WTC11 (cell line): Measurements from ENCODE around the gene IQCC. TPM values are rescaled to one million over a fixed set of nuclear protein-coding genes. Genes with fewer than 3 reads are reported as not detected.

Source experiments
- ATAC-seq: fragments of 200-7000 bp; cut with Tn5 transposase; 2 replicates; pipeline ENCODE4 v1.10.0; 2021; ENCODE audit warnings: mild to moderate bottlenecking, moderate library complexity
- CTCF ChIA-PET: fragments of 300-600 bp; sonication (Branson Sonifier 250); formaldehyde crosslinking; loops from one replicate; lab custom pipeline; 2021; ENCODE audit warnings: antibody characterized with exemption; lab: Charles Lee
- POLR2A ChIA-PET: fragments of 350-600 bp; sonication (Branson Sonifier 250); formaldehyde crosslinking; loops from one replicate; lab custom pipeline; 2021; ENCODE audit warnings: antibody characterized with exemption; lab: Charles Lee
- DNase-seq: peaks from one replicate; pipeline ENCODE4 v3.0.0; 2021; ENCODE audit warnings: low spot score
- H3K27ac Mint-ChIP-seq: 2 replicates; pipeline ENCODE4 v1.8.0; 2021; ENCODE audit warnings: mixed read lengths
- H3K27me3 Mint-ChIP-seq: 2 replicates; pipeline ENCODE4 v1.8.0; 2021; ENCODE audit warnings: low read depth, mild to moderate bottlenecking, moderate library complexity, mixed read lengths
- H3K36me3 Mint-ChIP-seq: 2 replicates; pipeline ENCODE4 v1.8.0; 2021; ENCODE audit warnings: mixed read lengths
- H3K4me1 Mint-ChIP-seq: 2 replicates; pipeline ENCODE4 v1.8.0; 2022; ENCODE audit warnings: mixed read lengths
- H3K4me3 Mint-ChIP-seq: 2 replicates; pipeline ENCODE4 v1.8.0; 2021; ENCODE audit warnings: mild to moderate bottlenecking, moderate library complexity, mixed read lengths
- H3K9me3 Mint-ChIP-seq: 2 replicates; pipeline ENCODE4 v1.8.0; 2021; ENCODE audit warnings: mixed read lengths
- ATF1 ChIP-seq: sonication (generic); formaldehyde crosslinking; IDR thresholded peaks from 2 replicates; pipeline ENCODE4 v1.8.1; 2023; ENCODE audit warnings: mild to moderate bottlenecking, moderate library complexity, missing genetic modification reagents
- CREB1 ChIP-seq: sonication (generic); formaldehyde crosslinking; IDR thresholded peaks from 2 replicates; pipeline ENCODE4 v1.8.0; 2023; ENCODE audit warnings: mild to moderate bottlenecking, missing genetic modification reagents
- CREM ChIP-seq: sonication (generic); formaldehyde crosslinking; IDR thresholded peaks from 2 replicates; pipeline ENCODE4 v1.8.1; 2022; ENCODE audit warnings: mild to moderate bottlenecking, missing genetic modification reagents, moderate library complexity
- CTCF ChIP-seq: fragments of 200-600 bp; IDR thresholded peaks from 2 replicates; pipeline ENCODE4 v1.8.0; 2022; ENCODE audit warnings: antibody characterized with exemption
- GABPB1 ChIP-seq: sonication (generic); formaldehyde crosslinking; IDR thresholded peaks from 2 replicates; pipeline ENCODE4 v1.8.1; 2023; ENCODE audit warnings: mild to moderate bottlenecking, missing genetic modification reagents
- NFATC4 ChIP-seq: fragments of 250-450 bp; sonication (Bioruptor Pico); IDR thresholded peaks from 2 replicates; pipeline ENCODE4 v1.9.0; 2021; ENCODE audit warnings: mild to moderate bottlenecking
- NFE2L1 ChIP-seq: sonication (generic); formaldehyde crosslinking; IDR thresholded peaks from 2 replicates; pipeline ENCODE4 v1.8.1; 2023; ENCODE audit warnings: missing genetic modification reagents
- NR1H2 ChIP-seq: sonication (generic); formaldehyde crosslinking; IDR thresholded peaks from 2 replicates; pipeline ENCODE4 v1.9.0; 2021; ENCODE audit warnings: mild to moderate bottlenecking, moderate library complexity, missing genetic modification reagents
- NR3C1 ChIP-seq: sonication (generic); formaldehyde crosslinking; conservative IDR thresholded peaks from 2 replicates; pipeline ENCODE4 v1.8.1; 2023; ENCODE audit warnings: low read depth, mild to moderate bottlenecking, missing genetic modification reagents
- SMAD4 ChIP-seq: sonication (generic); formaldehyde crosslinking; IDR thresholded peaks from 2 replicates; pipeline ENCODE4 v1.8.0; 2022; ENCODE audit warnings: mild to moderate bottlenecking, missing genetic modification reagents
- TEAD4 ChIP-seq: sonication (generic); formaldehyde crosslinking; IDR thresholded peaks from 2 replicates; pipeline ENCODE4 v1.8.0; 2022; ENCODE audit warnings: mild to moderate bottlenecking, missing genetic modification reagents
- ZNF232 ChIP-seq: sonication (generic); formaldehyde crosslinking; IDR thresholded peaks from 2 replicates; pipeline ENCODE4 v1.8.0; 2022; ENCODE audit warnings: mild to moderate bottlenecking, missing genetic modification reagents
- total RNA-seq: library from RNA; stranded (reverse); gene quantifications from 3 replicates; pipeline ENCODE4 v1.2.3, GENCODE V29; 2021
- TF ChIP-seq, protein P1 (sequence below): sonication (generic); formaldehyde crosslinking; IDR thresholded peaks from 2 replicates; pipeline ENCODE4 v1.8.1; 2023; ENCODE audit warnings: mild to moderate bottlenecking, missing genetic modification reagents, moderate library complexity
- TF ChIP-seq, protein P2 (sequence below): fragments of 250-450 bp; sonication (Bioruptor Pico); IDR thresholded peaks from 2 replicates; pipeline ENCODE4 v1.9.0; 2021; ENCODE audit warnings: mild to moderate bottlenecking, borderline replicate concordance
- TF ChIP-seq, protein P3 (sequence below): sonication (generic); formaldehyde crosslinking; IDR thresholded peaks from 2 replicates; pipeline ENCODE4 v1.8.0; 2022; ENCODE audit warnings: mild to moderate bottlenecking, missing genetic modification reagents
- TF ChIP-seq, protein P4 (sequence below): sonication (generic); formaldehyde crosslinking; conservative IDR thresholded peaks from 2 replicates; pipeline ENCODE4 v1.8.1; 2023; ENCODE audit warnings: mild to moderate bottlenecking, low read depth, missing genetic modification reagents, moderate library complexity

Gene IQCC
- total RNA-seq, 1 experiment from 2014 or later = 5.2 TPM

DNA sequence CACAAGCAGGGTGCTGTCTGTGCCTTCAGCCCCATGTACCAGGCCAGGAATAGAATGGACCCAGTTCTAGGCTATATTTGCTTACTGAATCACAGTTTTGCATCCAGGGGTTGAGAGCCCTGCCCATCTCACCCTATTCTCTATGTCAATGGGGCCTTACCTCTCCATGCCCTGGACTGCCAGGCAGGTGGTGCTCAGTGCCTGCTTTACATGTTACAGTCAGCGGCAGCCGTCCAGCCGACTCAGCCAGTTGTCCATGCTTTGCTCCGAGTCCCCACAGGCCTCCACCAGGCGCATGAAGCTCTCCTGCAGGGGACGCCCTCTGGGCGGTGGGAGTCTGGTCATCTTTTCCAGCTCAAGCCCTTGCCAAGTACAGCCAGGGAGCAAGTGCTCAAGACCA, 29.3 kb downstream of the IQCC start:
- peaks cover 12% of the 10 kb centered on the region for H3K4me1 Mint-ChIP-seq
- TF ChIP-seq ZNF232 (CRISPR knock-in tag) = no peak
- no peak for TF ChIP-seq NR3C1 (CRISPR knock-in tag)
- POLR2A ChIA-PET = interaction anchor here (0.6 to 1.5 kb wide), 3 partner anchors 14 to 231 kb away, joined by 3 to 8 read pairs (median 3); no protein-coding TSS in a partner anchor
- DNase-seq (peak; percentile 30), ATAC-seq (no peak; the same call in 1 of the 2 replicates)
- H3K27me3 Mint-ChIP-seq = no peaks in the 10 kb centered on the region
- H3K27ac Mint-ChIP-seq = peak overlapping the region; percentile 5; the same call in 1 of the 2 replicates
- peaks cover 24% of the 10 kb centered on the region for H3K36me3 Mint-ChIP-seq
- no peaks in the 10 kb centered on the region for H3K9me3 Mint-ChIP-seq
- CTCF ChIA-PET = interaction anchor here (0.6 to 1.5 kb wide), 4 partner anchors 13 to 81 kb away, joined by 3 to 11 read pairs (median 6); partner anchors contain the start of genes EIF3I, FAM167B and TMEM234
- H3K4me3 Mint-ChIP-seq = no peak overlapping the region

DNA sequence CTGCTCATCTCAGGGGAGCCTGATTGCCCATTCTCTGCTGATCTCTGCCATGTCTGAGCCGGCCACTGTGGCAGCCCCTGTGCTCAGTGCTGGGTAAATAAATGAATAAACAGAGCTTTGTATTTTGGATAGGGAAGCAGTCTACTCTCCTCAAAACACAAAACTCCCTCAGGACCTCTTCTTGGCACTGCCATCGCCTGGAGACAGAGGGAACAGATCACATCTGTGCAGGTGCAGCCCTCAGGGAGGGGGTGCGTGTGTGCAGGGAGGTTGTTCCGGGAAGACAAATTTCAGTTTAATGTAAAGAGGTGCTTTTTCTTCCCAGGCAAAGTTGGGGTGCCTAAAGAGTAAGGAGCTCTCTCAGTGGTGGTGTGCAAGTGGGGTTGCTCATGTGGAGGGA, 33.9 kb downstream of the IQCC start:
- Mint-ChIP-seq H3K36me3 (peaks cover 4% of the 10 kb centered on the region; the same call in 1 of the 2 replicates), H3K27me3 (peaks cover 3% of the 10 kb centered on the region; the same call in 1 of the 2 replicates), H3K9me3 (no peaks in the 10 kb centered on the region), H3K27ac (peak overlapping the region; percentile 21), H3K4me3 (peak overlapping the region; percentile 84), H3K4me1 (peaks cover 21% of the 10 kb centered on the region)
- ATAC-seq (no peak), DNase-seq (peak; percentile 24)
- TF ChIP-seq GABPB1 = no peak
- TF ChIP-seq, protein P1, sequence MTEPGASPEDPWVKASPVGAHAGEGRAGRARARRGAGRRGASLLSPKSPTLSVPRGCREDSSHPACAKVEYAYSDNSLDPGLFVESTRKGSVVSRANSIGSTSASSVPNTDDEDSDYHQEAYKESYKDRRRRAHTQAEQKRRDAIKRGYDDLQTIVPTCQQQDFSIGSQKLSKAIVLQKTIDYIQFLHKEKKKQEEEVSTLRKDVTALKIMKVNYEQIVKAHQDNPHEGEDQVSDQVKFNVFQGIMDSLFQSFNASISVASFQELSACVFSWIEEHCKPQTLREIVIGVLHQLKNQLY (CRISPR knock-in tag) = no peak
- TF ChIP-seq, protein P2, sequence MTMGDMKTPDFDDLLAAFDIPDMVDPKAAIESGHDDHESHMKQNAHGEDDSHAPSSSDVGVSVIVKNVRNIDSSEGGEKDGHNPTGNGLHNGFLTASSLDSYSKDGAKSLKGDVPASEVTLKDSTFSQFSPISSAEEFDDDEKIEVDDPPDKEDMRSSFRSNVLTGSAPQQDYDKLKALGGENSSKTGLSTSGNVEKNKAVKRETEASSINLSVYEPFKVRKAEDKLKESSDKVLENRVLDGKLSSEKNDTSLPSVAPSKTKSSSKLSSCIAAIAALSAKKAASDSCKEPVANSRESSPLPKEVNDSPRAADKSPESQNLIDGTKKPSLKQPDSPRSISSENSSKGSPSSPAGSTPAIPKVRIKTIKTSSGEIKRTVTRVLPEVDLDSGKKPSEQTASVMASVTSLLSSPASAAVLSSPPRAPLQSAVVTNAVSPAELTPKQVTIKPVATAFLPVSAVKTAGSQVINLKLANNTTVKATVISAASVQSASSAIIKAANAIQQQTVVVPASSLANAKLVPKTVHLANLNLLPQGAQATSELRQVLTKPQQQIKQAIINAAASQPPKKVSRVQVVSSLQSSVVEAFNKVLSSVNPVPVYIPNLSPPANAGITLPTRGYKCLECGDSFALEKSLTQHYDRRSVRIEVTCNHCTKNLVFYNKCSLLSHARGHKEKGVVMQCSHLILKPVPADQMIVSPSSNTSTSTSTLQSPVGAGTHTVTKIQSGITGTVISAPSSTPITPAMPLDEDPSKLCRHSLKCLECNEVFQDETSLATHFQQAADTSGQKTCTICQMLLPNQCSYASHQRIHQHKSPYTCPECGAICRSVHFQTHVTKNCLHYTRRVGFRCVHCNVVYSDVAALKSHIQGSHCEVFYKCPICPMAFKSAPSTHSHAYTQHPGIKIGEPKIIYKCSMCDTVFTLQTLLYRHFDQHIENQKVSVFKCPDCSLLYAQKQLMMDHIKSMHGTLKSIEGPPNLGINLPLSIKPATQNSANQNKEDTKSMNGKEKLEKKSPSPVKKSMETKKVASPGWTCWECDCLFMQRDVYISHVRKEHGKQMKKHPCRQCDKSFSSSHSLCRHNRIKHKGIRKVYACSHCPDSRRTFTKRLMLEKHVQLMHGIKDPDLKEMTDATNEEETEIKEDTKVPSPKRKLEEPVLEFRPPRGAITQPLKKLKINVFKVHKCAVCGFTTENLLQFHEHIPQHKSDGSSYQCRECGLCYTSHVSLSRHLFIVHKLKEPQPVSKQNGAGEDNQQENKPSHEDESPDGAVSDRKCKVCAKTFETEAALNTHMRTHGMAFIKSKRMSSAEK (CRISPR knock-in tag) = no peak
- no peak for TF ChIP-seq NR1H2 (CRISPR knock-in tag)
- TF ChIP-seq CREM = no peak
- no peak for TF ChIP-seq CTCF
- TF ChIP-seq, protein P3, sequence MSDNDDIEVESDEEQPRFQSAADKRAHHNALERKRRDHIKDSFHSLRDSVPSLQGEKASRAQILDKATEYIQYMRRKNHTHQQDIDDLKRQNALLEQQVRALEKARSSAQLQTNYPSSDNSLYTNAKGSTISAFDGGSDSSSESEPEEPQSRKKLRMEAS (CRISPR knock-in tag) = no peak
- TF ChIP-seq NFE2L1 (CRISPR knock-in tag) = no peak
- TF ChIP-seq SMAD4 (CRISPR knock-in tag) = no peak
- TF ChIP-seq, protein P4, sequence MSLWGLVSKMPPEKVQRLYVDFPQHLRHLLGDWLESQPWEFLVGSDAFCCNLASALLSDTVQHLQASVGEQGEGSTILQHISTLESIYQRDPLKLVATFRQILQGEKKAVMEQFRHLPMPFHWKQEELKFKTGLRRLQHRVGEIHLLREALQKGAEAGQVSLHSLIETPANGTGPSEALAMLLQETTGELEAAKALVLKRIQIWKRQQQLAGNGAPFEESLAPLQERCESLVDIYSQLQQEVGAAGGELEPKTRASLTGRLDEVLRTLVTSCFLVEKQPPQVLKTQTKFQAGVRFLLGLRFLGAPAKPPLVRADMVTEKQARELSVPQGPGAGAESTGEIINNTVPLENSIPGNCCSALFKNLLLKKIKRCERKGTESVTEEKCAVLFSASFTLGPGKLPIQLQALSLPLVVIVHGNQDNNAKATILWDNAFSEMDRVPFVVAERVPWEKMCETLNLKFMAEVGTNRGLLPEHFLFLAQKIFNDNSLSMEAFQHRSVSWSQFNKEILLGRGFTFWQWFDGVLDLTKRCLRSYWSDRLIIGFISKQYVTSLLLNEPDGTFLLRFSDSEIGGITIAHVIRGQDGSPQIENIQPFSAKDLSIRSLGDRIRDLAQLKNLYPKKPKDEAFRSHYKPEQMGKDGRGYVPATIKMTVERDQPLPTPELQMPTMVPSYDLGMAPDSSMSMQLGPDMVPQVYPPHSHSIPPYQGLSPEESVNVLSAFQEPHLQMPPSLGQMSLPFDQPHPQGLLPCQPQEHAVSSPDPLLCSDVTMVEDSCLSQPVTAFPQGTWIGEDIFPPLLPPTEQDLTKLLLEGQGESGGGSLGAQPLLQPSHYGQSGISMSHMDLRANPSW = no peak
- TF ChIP-seq TEAD4 (CRISPR knock-in tag) = no peak
- TF ChIP-seq ATF1 (CRISPR knock-in tag) = no peak
- no peak for TF ChIP-seq CREB1 (CRISPR knock-in tag)
- TF ChIP-seq NFATC4 = no peak
- POLR2A ChIA-PET = interaction anchor here (0.5 to 3.2 kb wide), 11 partner anchors 10 to 166 kb away, joined by 3 to 30 read pairs (median 6); partner anchors contain the start of genes IQCC, MARCKSL1 and TMEM39B
- CTCF ChIA-PET = interaction anchor here (0.7 to 4.9 kb wide), 13 partner anchors 10 to 638 kb away, joined by 3 to 75 read pairs (median 4); partner anchors contain the start of genes BSDC1, EIF3I, TMEM234 and TMEM39B
